K562 (cell line): ENCODE measurements around the gene KIZ. TPM values are rescaled to one million over a fixed set of nuclear protein-coding genes. Genes with fewer than 3 reads are reported as not detected.

Source experiments
- EP400 ChIP-seq: fragments of 450-650 bp; IDR thresholded peaks from 2 replicates; pipeline ENCODE4 v1.6.1; 2017; ENCODE audit warnings: antibody characterized with exemption, mild to moderate bottlenecking, moderate library complexity
- FOXP1 ChIP-seq: sonication (generic); formaldehyde crosslinking; IDR thresholded peaks from 2 replicates; pipeline ENCODE4 v1.8.0; 2022; ENCODE audit warnings: mild to moderate bottlenecking, missing genetic modification reagents
- HLTF ChIP-seq: fragments of 450-650 bp; IDR thresholded peaks from 2 replicates; pipeline ENCODE4 v1.6.1; 2016
- MEIS2 ChIP-seq: fragments of 450-650 bp; IDR thresholded peaks from 2 replicates; pipeline ENCODE4 v1.6.1; 2014; ENCODE audit warnings: mild to moderate bottlenecking; ENCODE audit not compliant: partially characterized antibody
- MIER1 ChIP-seq: fragments of 450-650 bp; IDR thresholded peaks from 2 replicates; pipeline ENCODE4 v1.6.1; 2016; ENCODE audit warnings: antibody characterized with exemption, mild to moderate bottlenecking, low read depth
- SETDB1 ChIP-seq: IDR thresholded peaks from one replicate; pipeline ENCODE4 v1.6.1; 2012; ENCODE audit warnings: low read length, control low read depth, inconsistent platforms
- TRIM25 ChIP-seq: fragments of 450-650 bp; IDR thresholded peaks from 2 replicates; pipeline ENCODE4 v1.7.0; 2016; ENCODE audit warnings: borderline replicate concordance
- ZNF253 ChIP-seq: fragments of 250-450 bp; sonication (Bioruptor Pico); conservative IDR thresholded peaks from 2 replicates; pipeline ENCODE4 v1.6.1; 2021; ENCODE audit warnings: mild to moderate bottlenecking
- ZNF583 ChIP-seq: fragments of 250-450 bp; sonication (Bioruptor Pico); IDR thresholded peaks from 2 replicates; pipeline ENCODE4 v1.4.0; 2020
- polyA plus RNA-seq, 8 experiments: library from polyadenylated mRNA; depleted of rRNA in 4 of 8; stranded (reverse) in 5 of 8; unstranded in 3 of 8; fragments of >200 nt; fragmentation: Nextera tagmentation in 2 of 8; fragmentation: Illumina TruSeq in 1 of 8; extraction: Ambion mirVana in 2 of 8; extraction: Trizol in 1 of 8; gene quantifications; 2 replicates each; pipeline versions ENCODE4 v1.2.1 to v1.2.3, GENCODE V29; 2011 to 2014; ENCODE audit warnings: inconsistent platforms in 1 of 8, missing spikeins in 1 of 8
- total RNA-seq, 7 experiments: library from RNA; depleted of rRNA in 6 of 7; stranded (reverse); fragments of >200 nt in 6 of 7; fragmentation: Illumina TruSeq in 2 of 7; extraction: Trizol in 2 of 7; gene quantifications; 2 replicates each; pipeline versions ENCODE4 v1.2.1 to v1.2.3, GENCODE V29; 2011 to 2021; ENCODE audit warnings: low replicate concordance in 1 of 7
- TF ChIP-seq, protein P1 (sequence below): fragments of 450-650 bp; formaldehyde crosslinking; IDR thresholded peaks from 2 replicates; pipeline ENCODE4 v1.4.0; 2020; ENCODE audit warnings: mild to moderate bottlenecking
- TF ChIP-seq, protein P2 (sequence below), 2 experiments: fragments of 450-650 bp; formaldehyde crosslinking in 1 of 2; IDR thresholded peaks; 2 replicates each; pipeline versions ENCODE4 v1.4.0 to v1.6.1; 2014 to 2020; ENCODE audit warnings: mild to moderate bottlenecking in 2 of 2, borderline replicate concordance in 1 of 2, low read depth in 1 of 2

Gene KIZ
- total and polyA plus RNA-seq, 9 of the 15 experiments (the other 6 are each of a cell fraction or from before 2014, with no cell fraction given): 4.9 to 21.1 (median 13.5) TPM

GRCh38 chr20:21202259-21202658, 76.4 kb downstream of the KIZ start (continued):
- no peak for TF ChIP-seq MIER1
- TF ChIP-seq SETDB1: no peak
- no peak for TF ChIP-seq MEIS2
- no peak for TF ChIP-seq ZNF583
- TF ChIP-seq, protein P1, sequence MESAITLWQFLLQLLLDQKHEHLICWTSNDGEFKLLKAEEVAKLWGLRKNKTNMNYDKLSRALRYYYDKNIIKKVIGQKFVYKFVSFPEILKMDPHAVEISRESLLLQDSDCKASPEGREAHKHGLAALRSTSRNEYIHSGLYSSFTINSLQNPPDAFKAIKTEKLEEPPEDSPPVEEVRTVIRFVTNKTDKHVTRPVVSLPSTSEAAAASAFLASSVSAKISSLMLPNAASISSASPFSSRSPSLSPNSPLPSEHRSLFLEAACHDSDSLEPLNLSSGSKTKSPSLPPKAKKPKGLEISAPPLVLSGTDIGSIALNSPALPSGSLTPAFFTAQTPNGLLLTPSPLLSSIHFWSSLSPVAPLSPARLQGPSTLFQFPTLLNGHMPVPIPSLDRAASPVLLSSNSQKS (CRISPR knock-in tag): no peak
- no peak for TF ChIP-seq FOXP1 (CRISPR knock-in tag)
- TF ChIP-seq HLTF: no peak
- no peak for TF ChIP-seq TRIM25
- no peak for TF ChIP-seq ZNF253 (CRISPR knock-in tag)
- no peak for TF ChIP-seq EP400
- TF ChIP-seq, protein P2, sequence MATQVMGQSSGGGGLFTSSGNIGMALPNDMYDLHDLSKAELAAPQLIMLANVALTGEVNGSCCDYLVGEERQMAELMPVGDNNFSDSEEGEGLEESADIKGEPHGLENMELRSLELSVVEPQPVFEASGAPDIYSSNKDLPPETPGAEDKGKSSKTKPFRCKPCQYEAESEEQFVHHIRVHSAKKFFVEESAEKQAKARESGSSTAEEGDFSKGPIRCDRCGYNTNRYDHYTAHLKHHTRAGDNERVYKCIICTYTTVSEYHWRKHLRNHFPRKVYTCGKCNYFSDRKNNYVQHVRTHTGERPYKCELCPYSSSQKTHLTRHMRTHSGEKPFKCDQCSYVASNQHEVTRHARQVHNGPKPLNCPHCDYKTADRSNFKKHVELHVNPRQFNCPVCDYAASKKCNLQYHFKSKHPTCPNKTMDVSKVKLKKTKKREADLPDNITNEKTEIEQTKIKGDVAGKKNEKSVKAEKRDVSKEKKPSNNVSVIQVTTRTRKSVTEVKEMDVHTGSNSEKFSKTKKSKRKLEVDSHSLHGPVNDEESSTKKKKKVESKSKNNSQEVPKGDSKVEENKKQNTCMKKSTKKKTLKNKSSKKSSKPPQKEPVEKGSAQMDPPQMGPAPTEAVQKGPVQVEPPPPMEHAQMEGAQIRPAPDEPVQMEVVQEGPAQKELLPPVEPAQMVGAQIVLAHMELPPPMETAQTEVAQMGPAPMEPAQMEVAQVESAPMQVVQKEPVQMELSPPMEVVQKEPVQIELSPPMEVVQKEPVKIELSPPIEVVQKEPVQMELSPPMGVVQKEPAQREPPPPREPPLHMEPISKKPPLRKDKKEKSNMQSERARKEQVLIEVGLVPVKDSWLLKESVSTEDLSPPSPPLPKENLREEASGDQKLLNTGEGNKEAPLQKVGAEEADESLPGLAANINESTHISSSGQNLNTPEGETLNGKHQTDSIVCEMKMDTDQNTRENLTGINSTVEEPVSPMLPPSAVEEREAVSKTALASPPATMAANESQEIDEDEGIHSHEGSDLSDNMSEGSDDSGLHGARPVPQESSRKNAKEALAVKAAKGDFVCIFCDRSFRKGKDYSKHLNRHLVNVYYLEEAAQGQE (IDR thresholded peaks at IDR 0.05; ENCODE audit: borderline replicate concordance): no peak
- TF ChIP-seq, protein P2 (CRISPR knock-in tag; IDR thresholded peaks at IDR 0.05; ENCODE audit: low read depth): no peak
